Stimulated activated CD8-positive, alpha-beta memory T cell treated with anti-CD3 and anti-CD28 coated beads, Interleukin-4, amount 100 ng/mL, for 4 hours (primary cell): ENCODE results near the gene NWD2.

ENCODE experiments used
- DNase-seq, 2 donors: peaks; one replicate each; pipeline ENCODE4 v3.0.0-alpha.2; 2020; ENCODE audit warnings: low read depth in 2 of 2, low spot score in 1 of 2

Gene NWD2

GRCh38 chr4:37439809-37440474 lies 195.4 kb downstream of the NWD2 start:
- DNase-seq = no peak

- no peak for DNase-seq
Observed at GRCh38 chr4:37440501-37440900, 196.0 kb downstream of the NWD2 start.

GRCh38 chr4:37441231-37442061 lies 196.9 kb downstream of the NWD2 start:
- no peak for DNase-seq

GRCh38 chr4:37442062-37442323 lies 197.4 kb downstream of the NWD2 start:
- no peak for DNase-seq

GRCh38 chr4:37443137-37443536 lies 198.6 kb downstream of the NWD2 start:
- DNase-seq = no peak

GRCh38 chr4:37445023-37445422 lies 200.5 kb downstream of the NWD2 start:
- no peak for DNase-seq

GRCh38 chr4:37446016-37446415 lies 201.5 kb downstream of the NWD2 start:
- DNase-seq = no peak

- DNase-seq = no peak
Observed at GRCh38 chr4:37447886-37448285, 203.3 kb downstream of the NWD2 start.

GRCh38 chr4:37450309-37450708 lies 205.8 kb downstream of the NWD2 start:
- DNase-seq = no peak

GRCh38 chr4:37450911-37451310 lies 206.4 kb downstream of the NWD2 start:
- no peak for DNase-seq

- no peak for DNase-seq
Observed at GRCh38 chr4:37451656-37452055, 207.1 kb downstream of the NWD2 start.

GRCh38 chr4:37452952-37453280 lies 208.4 kb downstream of the NWD2 start:
- DNase-seq = no peak

- no peak for DNase-seq
Observed at GRCh38 chr4:37453281-37453998, 208.9 kb downstream of the NWD2 start.

GRCh38 chr4:37453999-37454800 lies 209.7 kb downstream of the NWD2 start:
- DNase-seq = no peak

- DNase-seq = no peak
Observed at GRCh38 chr4:37455301-37456131, 211.0 kb downstream of the NWD2 start.

GRCh38 chr4:37461801-37462200 lies 217.3 kb downstream of the NWD2 start:
- no peak for DNase-seq

- no peak for DNase-seq
Observed at GRCh38 chr4:37463033-37463856, 218.7 kb downstream of the NWD2 start.

- no peak for DNase-seq
Observed at GRCh38 chr4:37464373-37465128, 220.0 kb downstream of the NWD2 start.

- no peak for DNase-seq
Observed at GRCh38 chr4:37465296-37465695, 220.8 kb downstream of the NWD2 start.
